ENCODE results near the gene REV1. TPM values are rescaled to one million over a fixed set of nuclear protein-coding genes. Genes with fewer than 3 reads are reported as not detected.

Gene REV1
- total RNA-seq, 1 experiment from 2014 or later = 34.3 TPM

GRCh38 chr2:99444222-99444621 lies 45.6 kb downstream of the REV1 start:
- Histone ChIP-seq H4K20me1 (ENCODE audit: insufficient read depth) (0 out of 2 replicates have a peak, but pooled peaks cover 5% of the 10 kb centered on the region), H3K9ac (ENCODE audit: low read length) (no peak overlapping the region), H2AFZ (ENCODE audit: low read depth, low read length, poor library complexity, severe bottlenecking) (no peak overlapping the region), H3K4me3 (replicated peaks in 1 of 2; ENCODE audit: low read depth in 1 of 2, low read length in 2 of 2) (no peak overlapping the region), H3K9me3 (ENCODE audit: control insufficient read depth in 1 of 2, insufficient read depth in 1 of 2, low read depth in 1 of 2, low read length in 2 of 2) (no peaks in the 10 kb centered on the region), H3K4me2 (ENCODE audit: low read length) (no peak overlapping the region), H3K9me2 (ENCODE audit: insufficient read depth) (no peaks in the 10 kb centered on the region), H3K27ac (ENCODE audit: low read depth, low read length) (no peak overlapping the region), H3K27me3 (ENCODE audit: insufficient read depth, low read length) (no peaks in the 10 kb centered on the region), H3K4me1 (ENCODE audit: control insufficient read depth in 1 of 2, insufficient read depth in 2 of 2, low read length in 2 of 2) (peaks cover 0 to 6% of the 10 kb centered on the region in 2 experiments; a peak in 1 of 4 replicates), H3K79me2 (ENCODE audit: insufficient read depth, low read length) (peaks cover 50% of the 10 kb centered on the region), H3K36me3 (ENCODE audit: control insufficient read depth in 1 of 2, insufficient read depth in 2 of 2, low read length in 2 of 2) (peaks cover 3 to 10% of the 10 kb centered on the region in 2 experiments; a peak in 2 of 4 replicates)
- DNase-seq (ENCODE audit: low read depth, low spot score) (no peak), ATAC-seq (no peak)
- intact Hi-C loops (cut with micrococcal nuclease) = no loop called here
- TF ChIP-seq EZH2phosphoT487 (IDR thresholded peaks at IDR 0.05; ENCODE audit: borderline replicate concordance) (no peak), YY1 (IDR thresholded peaks at IDR 0.05; ENCODE audit: extremely low read depth, insufficient replicate concordance, low read depth, low read length) (no peak), FOSL1 (IDR thresholded peaks at IDR 0.05; ENCODE audit: low read depth) (no peak), ZFX (IDR thresholded peaks at IDR 0.05) (no peak), MAX (IDR thresholded peaks at IDR 0.05) (no peak), ELF1 (IDR thresholded peaks at IDR 0.05; ENCODE audit: borderline replicate concordance, low read depth) (no peak), SRF (IDR thresholded peaks at IDR 0.05; ENCODE audit: low read depth) (no peak), EZH2 (IDR thresholded peaks at IDR 0.05) (no peak), SIN3A (IDR thresholded peaks at IDR 0.05; ENCODE audit: low read depth) (no peak), RAD21 (IDR thresholded peaks at IDR 0.05; ENCODE audit: low read depth) (no peak), POLR2A (IDR thresholded peaks at IDR 0.05; ENCODE audit: borderline replicate concordance, extremely low read depth, insufficient read depth, insufficient read length) (no peak), ZNF274 (IDR thresholded peaks at IDR 0.05; ENCODE audit: low read depth, low read length) (no peak), EGR1 (IDR thresholded peaks at IDR 0.05; ENCODE audit: low read depth) (no peak), CEBPB (IDR thresholded peaks at IDR 0.05; ENCODE audit: low read depth) (no peak)
- TF ChIP-seq, protein P1, sequence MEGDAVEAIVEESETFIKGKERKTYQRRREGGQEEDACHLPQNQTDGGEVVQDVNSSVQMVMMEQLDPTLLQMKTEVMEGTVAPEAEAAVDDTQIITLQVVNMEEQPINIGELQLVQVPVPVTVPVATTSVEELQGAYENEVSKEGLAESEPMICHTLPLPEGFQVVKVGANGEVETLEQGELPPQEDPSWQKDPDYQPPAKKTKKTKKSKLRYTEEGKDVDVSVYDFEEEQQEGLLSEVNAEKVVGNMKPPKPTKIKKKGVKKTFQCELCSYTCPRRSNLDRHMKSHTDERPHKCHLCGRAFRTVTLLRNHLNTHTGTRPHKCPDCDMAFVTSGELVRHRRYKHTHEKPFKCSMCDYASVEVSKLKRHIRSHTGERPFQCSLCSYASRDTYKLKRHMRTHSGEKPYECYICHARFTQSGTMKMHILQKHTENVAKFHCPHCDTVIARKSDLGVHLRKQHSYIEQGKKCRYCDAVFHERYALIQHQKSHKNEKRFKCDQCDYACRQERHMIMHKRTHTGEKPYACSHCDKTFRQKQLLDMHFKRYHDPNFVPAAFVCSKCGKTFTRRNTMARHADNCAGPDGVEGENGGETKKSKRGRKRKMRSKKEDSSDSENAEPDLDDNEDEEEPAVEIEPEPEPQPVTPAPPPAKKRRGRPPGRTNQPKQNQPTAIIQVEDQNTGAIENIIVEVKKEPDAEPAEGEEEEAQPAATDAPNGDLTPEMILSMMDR (IDR thresholded peaks at IDR 0.05 in 2 of 3, conservative IDR thresholded peaks at IDR 0.05 in 1 of 3; ENCODE audit: borderline replicate concordance in 1 of 3, insufficient read depth in 1 of 3, low read depth in 2 of 3, low read length in 2 of 3) = no peak
- TF ChIP-seq, protein P2, sequence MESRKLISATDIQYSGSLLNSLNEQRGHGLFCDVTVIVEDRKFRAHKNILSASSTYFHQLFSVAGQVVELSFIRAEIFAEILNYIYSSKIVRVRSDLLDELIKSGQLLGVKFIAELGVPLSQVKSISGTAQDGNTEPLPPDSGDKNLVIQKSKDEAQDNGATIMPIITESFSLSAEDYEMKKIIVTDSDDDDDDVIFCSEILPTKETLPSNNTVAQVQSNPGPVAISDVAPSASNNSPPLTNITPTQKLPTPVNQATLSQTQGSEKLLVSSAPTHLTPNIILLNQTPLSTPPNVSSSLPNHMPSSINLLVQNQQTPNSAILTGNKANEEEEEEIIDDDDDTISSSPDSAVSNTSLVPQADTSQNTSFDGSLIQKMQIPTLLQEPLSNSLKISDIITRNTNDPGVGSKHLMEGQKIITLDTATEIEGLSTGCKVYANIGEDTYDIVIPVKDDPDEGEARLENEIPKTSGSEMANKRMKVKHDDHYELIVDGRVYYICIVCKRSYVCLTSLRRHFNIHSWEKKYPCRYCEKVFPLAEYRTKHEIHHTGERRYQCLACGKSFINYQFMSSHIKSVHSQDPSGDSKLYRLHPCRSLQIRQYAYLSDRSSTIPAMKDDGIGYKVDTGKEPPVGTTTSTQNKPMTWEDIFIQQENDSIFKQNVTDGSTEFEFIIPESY (IDR thresholded peaks at IDR 0.05; ENCODE audit: extremely low read depth, insufficient replicate concordance, low read length) = no peak
- POLR2A ChIA-PET = no interaction called here
- RAD21 ChIA-PET (ENCODE audit: low non-redundant PET in 1 of 2, low total read pairs in 2 of 2, uncharacterized antibody in 2 of 2, unreplicated experiment in 2 of 2) = no interaction called here
- CTCF ChIA-PET = no interaction called here
- BruUV-seq (replicated peaks) = no TSS peak
